GM11168 (cell line): ENCODE results near the gene EYA4.

Experiments used
- in situ Hi-C: fragments of 300-500 bp; cut with MboI; formaldehyde crosslinking; loops from one replicate; pipeline ENCODE4 v1.12.0; 2022; ENCODE audit warnings: low sequenced_read_pairs; ENCODE audit not compliant: unreplicated experiment

EYA4 gene

DNA sequence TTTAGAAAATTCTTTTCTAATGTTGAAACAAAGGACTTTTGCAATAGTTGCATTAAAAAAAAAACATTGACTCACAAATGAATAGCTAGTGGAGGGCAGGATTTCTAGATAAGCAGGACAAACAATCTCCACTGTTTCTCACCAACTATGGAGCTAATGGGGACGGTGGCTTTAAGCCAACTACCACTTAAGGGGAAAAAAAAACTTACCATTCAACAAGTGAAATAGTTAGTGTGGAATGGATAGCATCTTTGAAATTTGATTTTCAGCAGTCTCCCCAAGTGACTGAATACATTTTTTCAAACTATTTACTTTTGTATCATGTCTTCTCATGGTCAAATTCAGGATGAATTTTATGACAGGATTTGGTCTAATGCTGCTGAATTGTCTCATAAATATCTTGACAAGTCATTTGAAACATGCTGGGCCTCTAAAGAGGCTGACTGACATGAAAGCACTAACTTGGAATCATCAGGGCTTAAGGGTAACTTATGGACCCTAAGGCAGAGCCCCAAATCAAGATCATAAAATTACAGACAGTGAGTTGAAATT lies 100.5 kb downstream of the EYA4 start:
- in situ Hi-C loops, result no loop called here

DNA sequence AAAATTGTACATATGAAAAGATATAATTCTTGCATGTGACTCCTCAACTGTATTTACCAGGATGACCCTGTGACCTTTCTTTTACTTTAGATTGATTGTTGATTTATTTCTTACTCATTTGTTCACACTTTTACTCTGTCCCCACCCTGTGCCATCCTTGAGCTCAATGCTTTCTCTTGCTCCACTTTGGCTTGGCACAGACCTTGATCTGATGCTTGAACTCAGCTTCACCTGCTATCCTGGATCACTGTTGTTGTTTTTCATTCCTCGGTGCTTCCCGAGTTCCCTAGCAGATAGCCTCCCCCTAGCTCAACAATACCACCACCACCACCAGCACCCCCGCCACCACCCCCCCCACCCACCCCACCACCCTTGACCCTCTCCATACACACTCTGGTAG lies 102.1 kb downstream of the EYA4 start:
- in situ Hi-C loops, result no loop called here

DNA sequence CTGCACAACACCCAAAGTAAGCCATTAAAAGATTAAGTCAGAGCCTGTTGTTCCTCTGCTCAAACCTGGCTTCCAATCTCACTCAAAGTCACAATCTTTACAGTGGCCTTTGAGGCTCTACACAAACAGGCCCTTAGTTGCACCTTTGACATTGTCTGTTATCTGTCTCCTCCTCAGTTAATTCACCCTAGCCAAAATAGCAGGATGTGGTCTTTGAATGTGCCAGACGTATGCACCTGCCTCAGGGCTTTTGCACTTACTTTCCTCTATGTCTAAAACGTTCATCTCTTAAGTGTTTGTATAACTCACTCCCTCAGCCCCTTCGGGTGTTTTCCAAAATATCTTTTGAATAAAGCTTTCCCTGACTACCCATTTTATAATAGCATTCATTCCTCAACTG lies 107.7 kb downstream of the EYA4 start:
- in situ Hi-C loops, result no loop called here

DNA sequence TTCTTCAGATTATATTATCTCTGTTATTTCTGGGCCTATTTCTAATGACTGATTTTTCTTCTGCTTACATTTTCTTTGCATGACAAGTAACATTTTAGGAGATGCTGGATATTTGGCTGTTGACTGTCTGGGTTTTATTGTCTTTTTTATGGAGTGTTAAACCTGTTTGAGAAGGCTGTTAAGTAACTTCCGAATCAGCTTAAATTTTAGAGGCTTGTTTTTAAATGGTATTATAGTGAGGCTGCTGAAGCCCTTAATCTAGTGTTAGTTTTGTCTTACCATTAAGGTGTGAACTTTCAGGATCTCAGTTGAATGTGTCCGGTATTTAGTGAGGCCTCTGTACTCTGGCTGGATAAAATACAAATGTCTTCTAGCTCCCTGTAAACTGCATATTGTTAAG lies 109.8 kb downstream of the EYA4 start:
- in situ Hi-C loops, result no loop called here

DNA sequence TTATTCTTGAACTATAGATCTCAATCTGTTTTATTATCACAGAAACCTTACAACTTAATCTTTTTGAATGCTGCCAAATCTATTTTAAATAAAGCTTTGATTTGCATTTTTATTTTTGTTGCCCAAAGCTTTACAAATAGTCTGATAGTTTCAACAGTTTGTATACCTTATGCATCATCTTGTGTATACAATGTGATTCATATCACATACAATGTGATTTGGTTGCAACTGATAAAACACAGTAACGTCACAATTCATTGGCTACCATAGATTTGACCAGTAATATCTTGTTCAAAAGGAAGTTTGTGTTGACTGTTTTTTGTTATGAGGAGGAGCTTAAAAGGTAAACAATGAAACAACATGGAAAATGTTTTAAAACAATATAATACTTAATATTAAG lies 110.9 kb downstream of the EYA4 start:
- in situ Hi-C loops, result no loop called here

DNA sequence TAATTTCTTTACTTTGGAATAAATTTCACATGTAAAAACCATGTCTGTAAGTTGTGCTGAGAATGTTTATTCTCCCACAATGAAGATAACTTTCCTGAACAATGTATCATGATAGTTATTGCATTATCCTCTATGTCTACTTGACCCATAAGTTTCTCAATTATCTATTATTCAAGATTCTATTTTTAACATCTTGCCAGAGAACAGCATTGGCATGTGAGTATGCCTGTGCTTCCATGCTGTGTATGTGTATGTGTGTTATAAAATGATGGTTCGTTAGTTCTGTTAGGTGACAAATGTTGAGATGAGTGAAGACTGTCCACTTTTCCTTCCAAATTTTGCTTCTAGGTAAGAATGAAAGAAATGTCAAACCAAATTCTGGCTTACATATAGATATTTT lies 111.9 kb downstream of the EYA4 start:
- in situ Hi-C loops, result no loop called here

DNA sequence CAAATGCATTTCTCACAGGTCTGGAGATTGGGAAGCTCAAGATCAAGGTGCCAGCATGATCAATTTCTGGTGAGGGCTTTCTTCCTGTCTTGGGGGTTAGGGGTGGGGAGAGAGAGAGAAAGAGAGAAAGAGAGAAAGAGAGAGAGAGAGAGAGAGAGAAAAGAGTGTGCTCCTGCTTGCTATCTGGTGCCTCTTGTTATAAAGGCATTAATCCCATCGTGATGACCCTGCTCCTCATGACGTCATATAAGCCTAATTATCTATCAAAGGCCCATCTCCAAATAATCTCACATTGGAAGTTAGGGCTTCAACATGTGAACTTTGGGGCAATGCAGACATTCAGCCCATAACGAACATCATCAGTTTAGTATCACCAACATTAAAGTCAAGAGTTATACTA lies 114.8 kb downstream of the EYA4 start:
- in situ Hi-C loops, result no loop called here

DNA sequence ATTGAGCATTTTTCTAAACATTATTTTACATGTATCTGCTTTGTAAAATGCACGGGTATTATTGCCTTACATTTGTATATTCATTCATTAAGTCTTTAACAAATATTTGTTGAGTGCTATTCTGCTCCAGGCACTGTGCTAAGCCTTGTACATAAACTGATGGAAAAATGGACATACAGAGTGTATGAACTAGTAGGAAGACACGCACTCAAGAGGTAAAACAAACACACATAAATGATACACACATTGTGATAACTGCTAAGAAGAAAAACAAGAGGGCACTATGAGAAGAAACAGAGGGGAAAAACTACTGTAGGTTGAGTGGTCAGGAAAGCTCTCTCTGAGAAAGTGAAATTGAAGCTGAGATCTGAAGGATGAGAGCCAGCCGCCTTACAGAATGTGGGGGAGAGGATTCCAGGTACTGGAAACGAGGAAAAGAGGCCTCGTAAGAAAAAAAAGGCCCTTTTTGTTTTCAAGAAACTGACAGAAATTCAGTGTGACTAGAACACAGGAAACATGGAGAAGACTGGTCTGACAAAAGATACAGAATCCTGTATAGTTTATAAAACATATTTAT lies 117.5 kb downstream of the EYA4 start:
- in situ Hi-C loops, result no loop called here

DNA sequence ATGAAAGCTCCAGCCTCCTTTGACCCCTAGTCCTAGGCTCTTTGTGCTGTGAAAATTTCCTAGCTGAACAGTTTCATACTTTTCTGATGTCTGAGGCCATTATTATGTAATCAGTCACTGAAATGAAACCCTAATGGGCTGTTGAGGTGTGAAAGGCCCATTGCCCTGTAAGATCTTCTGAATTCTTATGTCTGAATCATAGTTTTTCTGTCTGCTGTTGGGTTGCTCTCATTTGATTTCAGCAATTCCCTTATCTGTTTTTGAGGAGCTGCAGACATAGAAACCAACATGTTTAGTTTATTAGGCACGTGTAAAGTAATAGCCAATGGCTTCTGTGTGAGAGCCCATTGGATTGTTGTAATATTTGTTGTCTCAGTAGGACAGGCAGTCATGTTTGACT lies 118.1 kb downstream of the EYA4 start:
- in situ Hi-C loops, result no loop called here

DNA sequence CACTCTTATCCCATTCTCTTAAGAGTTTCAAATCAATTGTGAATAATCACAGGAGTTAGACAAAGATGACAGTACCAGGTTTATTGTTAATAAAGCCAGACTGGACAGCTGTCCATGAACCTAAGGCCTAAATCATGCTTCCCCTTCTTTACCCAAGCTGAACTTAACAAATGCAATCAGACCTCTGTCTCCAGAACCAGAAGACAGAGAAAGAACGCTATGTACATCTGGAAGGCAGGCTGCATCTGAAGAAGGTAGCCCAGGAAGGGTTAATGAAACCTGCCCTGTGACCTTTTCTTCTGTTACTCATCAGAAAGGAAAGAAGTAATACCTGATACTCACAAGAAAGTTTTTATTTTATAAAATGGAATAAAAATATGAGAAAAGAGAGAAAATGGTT lies 118.6 kb downstream of the EYA4 start:
- in situ Hi-C loops, result no loop called here

DNA sequence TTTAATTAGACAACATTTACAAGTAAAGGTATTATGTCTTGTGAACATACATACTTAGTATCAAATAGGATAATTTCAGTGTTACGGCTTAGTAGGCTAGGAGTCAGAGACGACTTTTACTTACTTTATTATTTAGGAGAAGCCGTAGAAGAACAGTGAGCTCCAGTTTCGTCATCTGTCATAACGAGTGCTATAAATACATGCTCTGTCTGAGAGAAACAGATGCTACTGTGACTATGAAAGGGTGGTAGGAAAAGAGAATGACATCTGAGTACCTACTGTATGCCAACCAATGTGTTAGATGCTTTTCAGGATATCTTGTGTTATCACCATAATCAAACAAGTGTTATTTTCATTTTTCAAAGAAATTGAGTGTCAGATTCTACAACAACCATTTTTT lies 119.0 kb downstream of the EYA4 start:
- in situ Hi-C loops, result no loop called here

DNA sequence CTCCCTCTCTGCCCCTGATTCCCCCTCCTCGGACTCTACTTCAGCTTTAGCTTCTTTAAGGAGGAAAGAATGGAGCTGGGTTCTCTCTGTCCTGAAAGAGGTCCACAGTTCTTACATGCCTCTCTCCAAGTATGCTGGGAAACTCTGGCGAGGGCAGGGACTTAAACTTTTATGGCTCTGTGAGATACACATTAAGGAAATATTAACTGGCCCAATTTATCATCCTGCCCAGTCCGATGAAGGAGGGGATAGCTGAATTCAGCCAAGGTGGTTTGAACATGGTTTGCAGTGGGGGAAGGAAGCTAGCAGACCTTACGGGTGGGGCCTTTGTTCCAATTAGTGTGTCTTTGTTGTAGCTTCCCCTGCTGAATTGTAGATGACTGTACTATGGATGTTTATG lies 121.7 kb downstream of the EYA4 start:
- in situ Hi-C loops, result no loop called here

DNA sequence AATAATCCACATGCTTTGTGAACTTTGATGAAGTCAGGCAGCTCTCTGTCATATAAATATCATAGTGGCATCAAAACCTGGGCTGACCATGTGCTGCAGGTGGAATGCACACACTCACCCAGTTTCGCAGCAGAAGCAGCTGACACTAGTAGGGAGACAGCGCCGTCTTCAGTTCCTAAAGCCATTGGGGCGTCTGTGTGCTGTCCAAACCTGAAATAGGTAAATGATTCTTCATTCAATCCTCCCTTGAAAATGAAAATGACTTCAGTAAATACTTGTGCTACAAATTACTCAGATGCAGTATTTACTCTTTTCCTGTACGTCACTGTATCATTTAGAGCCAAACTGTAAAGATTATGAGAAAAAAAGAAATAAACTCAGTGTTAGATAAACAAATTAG lies 127.5 kb downstream of the EYA4 start:
- in situ Hi-C loops, result no loop called here

DNA sequence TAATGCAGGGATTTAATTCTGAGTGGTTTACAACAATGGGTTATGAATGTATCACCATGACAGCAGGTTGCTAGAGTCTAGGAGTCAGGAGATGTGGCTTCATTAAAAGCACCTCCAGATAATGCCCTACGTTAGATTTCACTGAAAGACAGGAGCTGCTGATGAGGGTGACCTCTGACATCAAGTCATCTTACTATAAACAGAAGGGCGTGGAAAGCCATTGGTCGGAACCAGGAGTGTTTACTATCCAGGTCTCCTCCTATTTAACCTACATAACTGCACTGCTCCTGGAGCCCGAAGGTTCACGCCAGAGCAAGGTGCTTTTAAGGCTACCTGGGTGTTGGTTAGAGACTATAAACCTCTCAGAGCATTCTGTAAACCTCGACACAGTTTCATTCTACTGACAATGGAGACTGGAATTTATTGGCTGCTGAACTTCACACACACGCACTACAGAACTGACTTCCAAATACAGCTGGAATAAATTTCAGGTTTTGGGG lies 128.7 kb downstream of the EYA4 start:
- in situ Hi-C loops, result no loop called here

DNA sequence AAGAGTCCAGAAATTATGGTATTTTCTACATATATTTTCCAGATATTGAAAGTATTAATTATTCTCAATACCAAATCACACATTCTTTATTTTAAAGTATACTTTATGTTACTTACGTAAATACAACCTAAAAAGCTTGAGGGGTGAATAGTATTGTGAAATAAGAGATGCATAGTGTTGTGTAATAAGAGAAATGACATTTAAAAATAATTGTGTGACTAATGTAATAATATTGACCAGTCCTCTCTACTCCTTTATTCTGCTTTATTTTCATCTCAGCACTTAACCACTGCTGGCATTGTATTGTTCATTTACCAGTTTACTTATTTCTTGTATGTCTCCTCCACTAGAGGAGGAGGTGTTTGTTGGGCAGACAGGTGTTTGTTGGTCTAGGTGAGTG lies 135.6 kb downstream of the EYA4 start:
- in situ Hi-C loops, result no loop called here

DNA sequence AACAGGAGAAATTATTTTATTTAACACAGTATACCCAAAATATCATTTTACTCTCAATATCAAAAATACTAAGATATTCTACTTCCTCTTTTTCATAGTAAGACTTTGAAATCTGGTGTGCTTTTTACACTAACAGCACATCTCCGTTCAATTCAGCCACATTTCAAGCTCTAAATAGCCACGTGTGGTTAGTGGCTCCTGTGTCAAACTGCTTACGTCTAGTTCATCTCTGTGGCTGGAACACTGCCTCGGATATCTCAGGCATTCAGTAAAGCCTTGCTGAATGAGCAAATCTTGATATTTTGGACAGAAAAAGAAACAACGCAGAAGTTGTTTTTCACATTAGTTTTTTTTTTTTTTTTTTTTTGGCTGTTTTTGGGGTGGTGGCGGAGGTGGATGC lies 136.1 kb downstream of the EYA4 start:
- in situ Hi-C loops, result no loop called here

DNA sequence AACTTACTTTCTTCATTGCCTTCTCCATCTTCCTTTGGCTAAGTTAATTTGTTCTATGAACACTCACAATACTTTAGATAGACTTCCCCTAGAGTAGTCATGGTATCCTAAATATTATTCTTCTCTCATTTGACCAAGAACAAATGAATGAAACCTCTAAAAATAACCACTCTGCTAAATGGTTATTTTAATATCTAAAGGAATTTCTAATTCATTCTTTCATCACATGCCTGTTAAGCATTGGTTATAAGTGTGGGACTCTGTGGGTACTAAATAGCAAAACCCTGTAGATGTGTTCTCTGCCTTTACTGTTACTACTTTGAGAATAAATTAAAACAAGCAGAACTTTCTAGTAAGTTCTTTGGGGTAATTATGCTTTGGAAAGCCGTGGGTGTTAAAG lies 138.9 kb downstream of the EYA4 start:
- in situ Hi-C loops, result no loop called here

DNA sequence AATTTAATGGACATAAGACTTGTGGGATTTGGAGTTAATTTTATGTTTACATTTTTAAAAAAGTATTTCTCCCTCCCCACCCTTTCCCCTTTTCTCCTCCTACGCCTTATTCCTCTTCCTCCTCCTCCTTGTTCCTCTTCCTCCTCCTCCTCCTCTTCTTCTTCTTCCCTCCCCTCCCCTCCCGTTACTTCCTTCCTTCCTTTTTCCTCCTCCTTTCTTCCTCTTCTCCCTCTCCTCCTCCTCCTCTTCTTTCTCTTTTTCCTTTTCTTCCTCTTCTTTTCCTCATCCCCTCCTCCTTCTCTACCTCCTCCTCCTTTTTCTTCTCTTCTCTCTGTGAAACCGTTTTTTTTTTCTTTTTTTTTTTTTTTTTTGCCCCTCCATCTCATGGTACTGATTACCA lies 139.6 kb downstream of the EYA4 start:
- in situ Hi-C loops, result no loop called here

DNA sequence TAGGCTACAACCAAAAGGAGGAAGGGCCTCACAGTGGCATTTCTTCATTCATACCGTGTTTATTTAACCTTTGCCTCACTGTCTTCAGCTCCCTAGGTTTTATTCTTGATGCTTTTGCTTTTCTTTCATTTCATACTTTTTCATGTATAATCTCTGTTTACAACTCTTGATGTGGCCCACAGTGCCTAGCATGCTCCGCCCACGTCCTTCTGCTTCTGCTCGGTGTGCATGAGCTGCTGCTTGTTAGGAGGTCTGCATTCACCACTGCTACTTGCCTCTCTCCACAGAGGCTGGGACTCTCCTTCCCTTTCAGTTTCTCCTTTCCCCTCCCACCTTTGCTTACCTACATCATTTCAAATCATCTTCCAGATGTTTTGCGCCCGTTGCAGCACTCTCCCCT lies 147.6 kb downstream of the EYA4 start:
- in situ Hi-C loops, result no loop called here

DNA sequence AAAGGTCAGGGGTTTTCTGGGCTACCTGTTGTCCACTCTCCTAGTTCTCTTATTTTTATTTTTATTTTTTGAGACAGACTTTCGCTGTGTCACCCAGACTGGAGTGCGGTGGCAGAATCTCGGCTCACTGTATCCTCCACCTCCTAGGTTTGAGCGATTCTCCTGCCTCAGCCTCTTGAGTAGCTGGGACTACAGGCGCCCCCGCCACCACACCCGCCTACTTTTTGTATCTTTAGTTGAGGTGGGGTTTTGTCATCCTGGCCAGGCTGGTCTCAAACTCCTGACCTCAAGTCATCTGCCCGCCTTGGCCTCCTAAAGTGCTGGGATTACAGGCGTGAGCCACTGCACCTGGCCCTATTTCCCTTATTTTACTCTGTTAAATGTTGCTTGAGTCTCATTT lies 149.0 kb downstream of the EYA4 start:
- in situ Hi-C loops, result no loop called here

DNA sequence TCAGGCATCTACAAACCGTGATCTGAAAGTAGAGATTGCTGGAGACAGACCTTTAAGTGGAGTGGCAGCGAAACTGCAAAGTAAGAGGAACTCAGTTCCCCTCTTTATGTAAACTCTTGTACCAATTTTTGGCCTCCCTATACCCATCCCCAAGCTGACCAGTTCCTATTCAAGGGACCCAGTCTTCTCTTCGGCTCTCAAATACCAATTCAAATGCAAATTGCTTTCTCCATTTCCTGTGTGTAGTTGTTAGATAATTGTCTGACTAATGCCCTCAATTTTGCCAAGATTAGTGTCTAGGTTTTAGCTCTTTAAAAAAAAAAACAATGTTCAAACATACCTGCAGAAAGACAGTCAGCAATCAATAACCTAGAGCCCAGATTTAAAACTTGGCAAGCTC lies 150.9 kb downstream of the EYA4 start:
- in situ Hi-C loops, result no loop called here

DNA sequence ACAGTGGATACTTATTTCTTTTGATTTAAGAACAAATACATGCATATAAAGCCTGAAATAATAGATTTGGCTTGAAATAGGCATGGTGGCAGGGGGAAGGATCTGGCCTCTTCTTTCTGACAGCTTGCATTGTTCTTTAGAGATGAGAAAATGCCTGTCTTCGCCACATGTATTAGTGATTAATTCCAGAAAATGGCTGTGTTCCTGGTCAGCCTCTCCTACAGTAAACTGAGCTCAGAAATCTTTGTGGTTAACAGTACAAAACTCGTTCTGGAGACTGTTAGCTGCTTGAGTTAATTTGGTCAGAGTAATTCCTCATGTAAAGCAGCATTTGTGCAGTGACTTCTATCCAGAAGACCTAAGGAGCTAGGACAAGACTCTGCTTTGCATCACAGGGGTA lies 151.5 kb downstream of the EYA4 start:
- in situ Hi-C loops, result no loop called here

DNA sequence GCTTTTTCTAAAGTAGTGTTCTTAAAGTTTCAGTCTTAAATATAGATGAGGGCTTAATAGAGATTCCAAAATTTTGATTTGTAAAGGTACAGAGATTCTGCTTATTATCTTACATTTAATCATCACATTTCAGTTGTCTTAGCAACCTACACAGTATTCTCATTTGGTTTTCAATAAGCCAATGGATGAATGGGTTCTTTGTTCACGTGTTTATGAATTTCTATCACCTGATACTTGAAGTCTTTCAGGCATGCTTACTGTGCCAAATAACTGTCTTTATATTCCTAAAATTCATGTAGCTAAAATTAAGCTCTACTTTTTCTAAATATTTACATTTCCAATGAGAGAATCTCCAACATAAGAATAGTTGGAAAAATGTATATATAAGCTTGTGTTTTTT lies 152.7 kb downstream of the EYA4 start:
- in situ Hi-C loops, result no loop called here
